GM21423 (cell line): Measurements from ENCODE around the gene DDI2.

Source experiments
- ATAC-seq: cut with Tn5 transposase; IDR thresholded peaks from one replicate; pipeline ENCODE4 v1.9.1; 2021; ENCODE audit warnings: mild to moderate bottlenecking, moderate library complexity; ENCODE audit not compliant: unreplicated experiment

The DDI2 gene

GRCh38 chr1:15700508-15700907 is 83.2 kb downstream of the DDI2 start:
- no peak for ATAC-seq

GRCh38 chr1:15701784-15702183 is 84.5 kb downstream of the DDI2 start:
- no peak for ATAC-seq

GRCh38 chr1:15702722-15703550 is 85.7 kb downstream of the DDI2 start:
- no peak for ATAC-seq

- ATAC-seq = no peak
Observed at GRCh38 chr1:15703562-15703961, 86.3 kb downstream of the DDI2 start.

GRCh38 chr1:15704526-15705183 is 87.4 kb downstream of the DDI2 start:
- ATAC-seq = no peak

- ATAC-seq = no peak
Observed at GRCh38 chr1:15705184-15705566, 87.9 kb downstream of the DDI2 start.

- ATAC-seq = no peak
Observed at GRCh38 chr1:15706751-15707150, 89.5 kb downstream of the DDI2 start.

GRCh38 chr1:15707239-15707925 is 90.1 kb downstream of the DDI2 start:
- no peak for ATAC-seq

GRCh38 chr1:15708486-15709137 is 91.4 kb downstream of the DDI2 start:
- ATAC-seq = no peak

GRCh38 chr1:15709226-15709625 is 92.0 kb downstream of the DDI2 start:
- ATAC-seq = no peak

- ATAC-seq = no peak
Observed at GRCh38 chr1:15712168-15712567, 94.9 kb downstream of the DDI2 start.

GRCh38 chr1:15714406-15715136 is 97.3 kb downstream of the DDI2 start:
- no peak for ATAC-seq

- ATAC-seq = no peak
Observed at GRCh38 chr1:15717418-15718125, 100.3 kb downstream of the DDI2 start.

GRCh38 chr1:15718199-15718601 is 100.9 kb downstream of the DDI2 start:
- no peak for ATAC-seq
